ENCODE results near the gene ZBBX. TPM values are rescaled to one million over a fixed set of nuclear protein-coding genes. Genes with fewer than 3 reads are reported as not detected.

ZBBX gene
- total RNA-seq, 1 donor from 2014 or later, result not detected

DNA sequence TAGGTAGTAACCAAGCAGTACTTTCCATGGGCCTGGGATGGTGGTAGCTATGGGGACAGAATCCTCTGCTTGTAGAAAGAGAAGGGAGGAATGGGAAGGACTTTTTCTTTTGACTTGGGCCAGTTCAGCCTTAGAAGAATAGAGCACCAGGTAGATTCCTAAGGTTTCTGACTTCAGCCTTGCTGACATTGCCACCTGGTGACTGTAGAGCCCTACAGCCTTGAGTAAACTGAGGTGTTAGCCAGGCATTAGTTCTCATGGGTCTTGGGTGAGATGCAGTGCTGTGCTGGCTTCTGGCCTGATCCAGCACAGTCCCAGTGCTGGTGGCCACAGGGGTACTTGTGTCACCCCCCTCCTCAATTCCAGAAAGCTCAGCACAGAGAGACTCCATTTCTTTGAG, 171.1 kb downstream of the ZBBX start:
- TF ChIP-seq POLR2A (IDR thresholded peaks at IDR 0.05) (no peak), POLR2AphosphoS5 (IDR thresholded peaks at IDR 0.05; ENCODE audit: insufficient read depth in 1 of 2, low read depth in 1 of 2) (no peak)
- TF ChIP-seq, protein P1, sequence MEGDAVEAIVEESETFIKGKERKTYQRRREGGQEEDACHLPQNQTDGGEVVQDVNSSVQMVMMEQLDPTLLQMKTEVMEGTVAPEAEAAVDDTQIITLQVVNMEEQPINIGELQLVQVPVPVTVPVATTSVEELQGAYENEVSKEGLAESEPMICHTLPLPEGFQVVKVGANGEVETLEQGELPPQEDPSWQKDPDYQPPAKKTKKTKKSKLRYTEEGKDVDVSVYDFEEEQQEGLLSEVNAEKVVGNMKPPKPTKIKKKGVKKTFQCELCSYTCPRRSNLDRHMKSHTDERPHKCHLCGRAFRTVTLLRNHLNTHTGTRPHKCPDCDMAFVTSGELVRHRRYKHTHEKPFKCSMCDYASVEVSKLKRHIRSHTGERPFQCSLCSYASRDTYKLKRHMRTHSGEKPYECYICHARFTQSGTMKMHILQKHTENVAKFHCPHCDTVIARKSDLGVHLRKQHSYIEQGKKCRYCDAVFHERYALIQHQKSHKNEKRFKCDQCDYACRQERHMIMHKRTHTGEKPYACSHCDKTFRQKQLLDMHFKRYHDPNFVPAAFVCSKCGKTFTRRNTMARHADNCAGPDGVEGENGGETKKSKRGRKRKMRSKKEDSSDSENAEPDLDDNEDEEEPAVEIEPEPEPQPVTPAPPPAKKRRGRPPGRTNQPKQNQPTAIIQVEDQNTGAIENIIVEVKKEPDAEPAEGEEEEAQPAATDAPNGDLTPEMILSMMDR (IDR thresholded peaks at IDR 0.05), result no peak
- Histone ChIP-seq H3K27ac (no peak overlapping the region), H3K36me3 (no peaks in the 10 kb centered on the region), H3K4me1 (no peaks in the 10 kb centered on the region), H3K4me3 (no peak overlapping the region), H3K9me3 (no peaks in the 10 kb centered on the region), H3K27me3 (no peaks in the 10 kb centered on the region)
- DNase-seq (ENCODE audit: extremely low spot score in 2 of 2), result no peak
- intact Hi-C loops (cut with DNase I), result no loop called here

DNA sequence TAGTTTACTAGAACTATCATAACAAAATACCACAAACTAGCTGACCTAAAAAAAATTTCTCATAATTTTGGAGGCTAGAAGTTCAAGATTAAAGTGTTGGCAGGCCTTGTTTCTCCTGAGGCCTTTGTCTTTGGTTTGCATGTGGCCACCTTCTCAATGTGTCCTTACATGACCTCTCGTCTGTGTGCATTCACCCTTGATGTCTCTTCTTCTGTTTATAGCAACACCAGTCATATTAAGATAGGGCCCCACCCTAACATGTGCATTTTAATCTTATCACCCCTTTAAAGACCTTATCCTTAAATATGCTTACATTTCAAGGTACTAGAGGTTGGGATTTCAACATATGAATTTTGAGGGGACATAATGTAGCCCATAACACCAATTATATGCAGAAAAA, 177.0 kb downstream of the ZBBX start:
- TF ChIP-seq POLR2AphosphoS5 (IDR thresholded peaks at IDR 0.05; ENCODE audit: insufficient read depth in 1 of 2, low read depth in 1 of 2) (no peak), POLR2A (IDR thresholded peaks at IDR 0.05) (no peak)
- TF ChIP-seq, protein P1 (IDR thresholded peaks at IDR 0.05), result no peak
- no peaks in the 10 kb centered on the region for H3K27me3 ChIP-seq

DNA sequence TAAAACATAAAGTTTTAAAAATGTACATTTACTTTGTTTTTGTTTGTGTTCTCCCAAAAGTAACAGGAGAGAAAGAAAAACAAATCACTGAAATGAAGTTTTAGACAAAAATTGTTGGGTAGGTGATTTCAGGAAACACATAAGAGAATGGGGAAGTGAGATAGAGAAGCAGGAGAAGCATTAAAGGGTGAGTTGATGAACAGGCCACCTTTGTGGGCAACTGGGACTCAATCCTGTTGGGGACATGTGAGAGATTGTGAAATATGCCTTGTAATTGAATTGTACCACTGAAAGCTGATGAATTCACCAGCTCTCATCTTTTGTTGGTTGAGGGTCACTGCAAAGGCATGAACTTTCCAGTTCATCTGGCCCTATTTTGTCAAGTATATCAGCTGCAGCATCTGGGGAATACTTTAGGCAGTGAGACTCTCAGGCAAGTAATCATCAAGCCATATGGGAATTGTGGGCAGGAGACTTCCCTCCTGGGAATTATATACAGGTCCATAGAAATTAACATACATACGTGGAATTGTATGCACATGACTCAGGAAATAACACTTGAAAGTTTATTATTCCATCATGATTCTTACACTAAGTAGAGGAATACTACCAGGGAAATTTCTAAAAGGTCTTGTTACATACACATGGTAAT, 181.0 kb downstream of the ZBBX start:
- intact Hi-C loops (cut with DNase I), result no loop called here
- H3K27ac ChIP-seq, result no peak overlapping the region
- H3K4me1 ChIP-seq, result no peaks in the 10 kb centered on the region
- H3K27me3 ChIP-seq, result no peaks in the 10 kb centered on the region
- no peak overlapping the region for H3K4me3 ChIP-seq
- DNase-seq (ENCODE audit: extremely low spot score in 2 of 2), result no peak
- no peaks in the 10 kb centered on the region for H3K36me3 ChIP-seq
- H3K9me3 ChIP-seq, result no peaks in the 10 kb centered on the region
- TF ChIP-seq, protein P1 (IDR thresholded peaks at IDR 0.05), result no peak
- TF ChIP-seq POLR2A (IDR thresholded peaks at IDR 0.05) (no peak), POLR2AphosphoS5 (IDR thresholded peaks at IDR 0.05; ENCODE audit: insufficient read depth in 1 of 2, low read depth in 1 of 2) (no peak)

More for the DNA sequence above, 177.0 kb downstream of the ZBBX start:
- no peak for DNase-seq (ENCODE audit: extremely low spot score in 2 of 2)
- Histone ChIP-seq H3K4me1 (no peaks in the 10 kb centered on the region), H3K9me3 (no peaks in the 10 kb centered on the region), H3K4me3 (no peak overlapping the region), H3K36me3 (no peaks in the 10 kb centered on the region), H3K27ac (no peak overlapping the region)
- intact Hi-C loops (cut with DNase I), result no loop called here

Other genes with a start within 250 kb of the ZBBX start
- not detected for gene SERPINI2, start 93.7 kb upstream of the ZBBX start, total RNA-seq

Data from vagina (tissue), 2 donors.